Adrenal gland (tissue), 12 donors: ENCODE data around the gene TCN2. TPM values are rescaled to one million over a fixed set of nuclear protein-coding genes. Genes with fewer than 3 reads are reported as not detected.
"Not testable (repeated sequence)": the region's sequence is repeated elsewhere in the genome, so short reads cannot be mapped to it uniquely, and the experiment has no call there.

Source experiments
- DNase-seq, 7 donors: peaks; one replicate each; pipeline ENCODE4 v3.0.0-alpha.2; 2019 to 2020
- H3K27ac ChIP-seq, 5 donors: fragments of 200-600 bp; sonication (generic) in 4 of 5; 1 replicate in 3 of 5; 2 replicates in 2 of 5; pipeline versions ENCODE4 v1.5.1 to v1.8.0; 2016 to 2020; ENCODE audit warnings: mild to moderate bottlenecking in 1 of 5
- H3K27me3 ChIP-seq: fragments of 200-600 bp; 2 replicates; pipeline ENCODE4 v1.8.0; 2021
- H3K36me3 ChIP-seq, 2 donors: fragments of 200-600 bp; replicated peaks in 1 of 2; 1 replicate in 1 of 2; 2 replicates in 1 of 2; pipeline versions ENCODE4 v1.5.1 to v1.8.0; 2018 to 2022
- H3K4me1 ChIP-seq, 2 donors: fragments of 200-600 bp; replicated peaks in 1 of 2; 1 replicate in 1 of 2; 2 replicates in 1 of 2; pipeline versions ENCODE4 v1.5.1 to v1.8.0; 2018 to 2021
- H3K4me3 ChIP-seq, 4 donors: fragments of 200-600 bp; sonication (generic) in 3 of 4; one replicate each; pipeline ENCODE4 v1.5.1; 2016 to 2018
- H3K9me3 ChIP-seq, 3 donors: fragments of 200-600 bp; sonication (generic) in 1 of 3; replicated peaks in 1 of 3; 1 replicate in 2 of 3; 2 replicates in 1 of 3; pipeline versions ENCODE4 v1.5.1 to v1.8.0; 2016 to 2021
- CTCF ChIP-seq, 6 experiments: fragments of 450-650 bp in 4 of 6; fragments of 200-600 bp in 2 of 6; sonication (generic) in 1 of 6; IDR thresholded peaks; 1 replicate in 5 of 6; 2 replicates in 1 of 6; pipeline versions ENCODE4 v1.5.1 to v1.8.0; 2016 to 2021; ENCODE audit warnings: antibody characterized with exemption in 6 of 6, mild to moderate bottlenecking in 2 of 6, moderate library complexity in 1 of 6
- POLR2A ChIP-seq, 2 donors: fragments of 450-650 bp; IDR thresholded peaks; one replicate each; pipeline ENCODE4 v1.6.1; 2017; ENCODE audit warnings: antibody characterized with exemption in 2 of 2, mild to moderate bottlenecking in 2 of 2, moderate library complexity in 1 of 2
- WGBS, 4 donors: extraction: QIAGEN DNeasy Blood & Tissue Kit in 2 of 4; methylation state at CpG; one replicate each; pipeline versions ENCODE4 v1.1.5 to v1.1.7; 2013 to 2017; 5-methylcytosine and 5-hydroxymethylcytosine counted together
- intact Hi-C, 2 donors: fragments of 100-400 bp; cut with DNase I; formaldehyde crosslinking; loops; one replicate each; pipeline versions ENCODE4 v1.14.1 to v1.15.0; 2022 to 2023
- polyA plus RNA-seq, 3 donors: library from polyadenylated mRNA; stranded (reverse); fragments of 200-250 nt in 2 of 3; fragments of 350-450 nt in 1 of 3; fragmentation: Illumina TruSeq in 1 of 3; extraction: RNeasy Lipid Tissue Mini Kit (QIAGEN cat#74804) in 1 of 3; gene quantifications; one replicate each; pipeline ENCODE4 v1.2.3, GENCODE V29; 2013 to 2014
- total RNA-seq, 9 donors: library from RNA; depleted of rRNA in 4 of 9; stranded (reverse); fragments of >200 nt in 4 of 9; fragments of 120-200 nt in 1 of 9; fragmentation: NEBNext Ultra II Directional in 1 of 9; extraction: Animal tissue kit (Norgen Biotek cat#: 25700) in 1 of 9; gene quantifications; one replicate each; pipeline versions ENCODE4 v1.1.0 to v1.2.4, GENCODE V29; 2013 to 2023
- donor health status: healthy with polysubstance abuse.
- donor health status: Bipolar disorder and iron deficiency.
- donor health status: DM: yes; HTN: yes; CAD: no.
- donor health status: DM: no; HTN: no; CAD: no.
- donor health status: DM: no; HTN: no; CAD: no.
- donor health status: DM: yes; HTN: yes; CAD: no.

The TCN2 gene
- total and polyA plus RNA-seq, 12 donors = 12.8 to 108 (median 49.9) TPM

DNA sequence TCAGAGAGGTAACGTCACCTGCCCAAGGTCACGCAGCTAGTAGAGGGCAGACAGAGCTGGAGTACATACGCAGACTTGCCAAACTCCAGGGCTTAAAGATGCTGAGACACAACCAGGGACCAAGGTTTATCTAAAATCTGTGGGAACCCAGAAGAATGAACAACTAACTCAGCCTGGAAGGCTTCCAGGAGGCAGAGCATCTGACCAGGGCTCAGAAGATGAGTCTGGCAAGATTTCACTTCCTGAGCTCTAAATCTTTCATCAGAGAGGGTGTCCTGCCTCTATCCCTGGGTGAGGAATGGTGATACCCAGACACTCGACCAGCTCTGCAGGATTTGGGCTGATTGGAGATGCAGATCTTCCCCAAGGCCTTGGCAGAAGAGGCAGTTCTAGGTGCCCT lies 41.6 kb upstream of the TCN2 start:
- no peak overlapping the region for H3K27ac ChIP-seq
- H3K36me3 ChIP-seq = no peaks in the 10 kb centered on the region
- no peaks in the 10 kb centered on the region for H3K9me3 ChIP-seq
- DNase-seq = no peak
- no peak overlapping the region for H3K4me3 ChIP-seq
- TF ChIP-seq CTCF (IDR thresholded peaks at IDR 0.05) (no peak), POLR2A (IDR thresholded peaks at IDR 0.05) (no peak)
- no peaks in the 10 kb centered on the region for H3K4me1 ChIP-seq
- 52 to 100% (median 62%) methylated on average over 3 to 4 of the region's 4 CpGs for WGBS, 4 donors
- H3K27me3 ChIP-seq = peaks cover 6% of the 10 kb centered on the region
- intact Hi-C loops = no loop called here

GRCh38 chr22:30566125-30566524 lies 40.8 kb upstream of the TCN2 start:
- no peak for DNase-seq
- Histone ChIP-seq H3K27ac (no peak overlapping the region), H3K36me3 (no peaks in the 10 kb centered on the region), H3K4me3 (no peak overlapping the region), H3K27me3 (peaks cover 6% of the 10 kb centered on the region), H3K4me1 (no peaks in the 10 kb centered on the region), H3K9me3 (no peaks in the 10 kb centered on the region)
- intact Hi-C loops = no loop called here
- WGBS, 4 donors = 63 to 72% (median 68%) methylated on average over 5 to 7 of the region's 7 CpGs
- no peak for TF ChIP-seq CTCF (IDR thresholded peaks at IDR 0.05)
- no peak for TF ChIP-seq POLR2A (IDR thresholded peaks at IDR 0.05)

GRCh38 chr22:30567277-30567676 lies 39.7 kb upstream of the TCN2 start:
- H3K27me3 ChIP-seq, H3K27ac ChIP-seq, H3K4me1 ChIP-seq, H3K36me3 ChIP-seq, H3K9me3 ChIP-seq, H3K4me3 ChIP-seq, intact Hi-C loops, DNase-seq: not testable (repeated sequence)
- 85 to 92% (median 88%) methylated on average over 6 of the region's 6 CpGs for WGBS, 4 donors

DNA sequence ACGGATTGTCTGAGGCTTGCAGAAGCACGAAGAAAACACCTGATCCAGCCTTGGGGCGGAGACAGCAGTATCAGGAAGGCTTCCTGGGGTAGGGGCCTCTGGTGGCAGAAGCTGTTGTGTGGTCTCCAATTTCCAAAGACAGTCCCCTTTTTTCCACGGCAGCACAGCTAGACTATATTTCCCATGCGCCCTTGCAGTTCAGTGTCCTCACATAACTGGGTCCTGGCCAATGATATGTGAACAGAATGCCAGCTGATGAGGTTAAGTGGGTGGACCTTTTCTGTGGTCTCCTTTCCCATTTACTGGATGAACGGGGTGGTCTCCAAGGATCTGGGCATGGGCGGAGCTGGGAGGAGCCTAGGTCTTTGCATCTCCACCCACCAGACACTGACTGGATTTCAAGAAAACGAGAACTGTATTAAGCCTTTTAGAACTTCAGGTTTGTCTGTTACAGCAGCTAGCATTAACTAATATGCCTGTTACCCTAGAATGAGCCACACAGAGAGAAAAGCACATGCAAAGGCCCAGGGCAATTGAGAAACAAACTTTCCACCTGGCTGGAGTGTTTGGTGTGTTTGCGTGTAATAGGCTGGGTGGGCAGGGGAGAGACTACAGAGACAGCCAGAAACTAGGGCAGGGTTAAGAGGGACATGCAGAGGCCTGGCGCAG lies 38.7 kb upstream of the TCN2 start:
- TF ChIP-seq CTCF (IDR thresholded peaks at IDR 0.05) = no peak
- no peak for TF ChIP-seq POLR2A (IDR thresholded peaks at IDR 0.05)
- Histone ChIP-seq H3K27ac (no peak overlapping the region), H3K4me1 (no peaks in the 10 kb centered on the region), H3K27me3 (no peaks in the 10 kb centered on the region), H3K4me3 (no peak overlapping the region), H3K9me3 (no peaks in the 10 kb centered on the region), H3K36me3 (no peaks in the 10 kb centered on the region)
- WGBS, 4 donors = 68 to 72% (median 71%) methylated on average over 9 to 10 of the region's 10 CpGs
- intact Hi-C loops = no loop called here
- no peak for DNase-seq

GRCh38 chr22:30569674-30570202 lies 37.2 kb upstream of the TCN2 start:
- WGBS, 4 donors = 86 to 91% (median 87%) methylated on average over 9 to 10 of the region's 10 CpGs
- Histone ChIP-seq H3K36me3 (no peaks in the 10 kb centered on the region), H3K9me3 (no peaks in the 10 kb centered on the region), H3K27me3 (no peaks in the 10 kb centered on the region), H3K27ac (no peak overlapping the region), H3K4me1 (peaks cover 0 to under 1% of the 10 kb centered on the region in 2 donors), H3K4me3 (no peak overlapping the region)
- DNase-seq = no peak
- no peak for TF ChIP-seq POLR2A (IDR thresholded peaks at IDR 0.05)
- no peak for TF ChIP-seq CTCF (IDR thresholded peaks at IDR 0.05)
- intact Hi-C loops = no loop called here
